Endothelial cell of umbilical vein (primary cell): Measurements from ENCODE around the gene SMCO4. TPM values are rescaled to one million over a fixed set of nuclear protein-coding genes. Genes with fewer than 3 reads are reported as not detected.

Experiments used
- BruUV-seq: library from RNA; stranded (reverse); fragments of 400-500 nt; replicated peaks from 2 replicates; lab custom pipeline; 2021; lab: Mats Ljungman, UMichigan
- CTCF ChIA-PET: fragments of 300-600, 350-600 bp; sonication (Branson Sonifier 250); formaldehyde crosslinking; loops from one replicate; lab custom pipeline; 2021; ENCODE audit warnings: antibody characterized with exemption, inconsistent platforms; lab: Charles Lee
- POLR2A ChIA-PET: fragments of 300-600, 350-600 bp; sonication (Branson Sonifier 250); formaldehyde crosslinking; loops from one replicate; lab custom pipeline; 2021; ENCODE audit warnings: antibody characterized with exemption, inconsistent platforms; lab: Charles Lee
- DNase-seq: peaks from one replicate; pipeline ENCODE4 v3.0.0-alpha.2; 2011; ENCODE audit warnings: low read depth, low spot score
- FAIRE-seq: peaks from 2 replicates; lab custom pipeline; 2011; peaks lifted over from hg19 to GRCh38; lab: Jason Lieb, UNC
- H2AFZ ChIP-seq: 2 replicates; pipeline ENCODE4 v1.6.0; 2012; ENCODE audit warnings: low read depth, low read length, control low read depth, inconsistent platforms
- H3K27ac ChIP-seq: 2 replicates; pipeline ENCODE4 v1.5.1; 2011; ENCODE audit warnings: low read depth, mild to moderate bottlenecking, control low read depth, low read length, moderate library complexity; ENCODE audit not compliant: insufficient read depth
- H3K27me3 ChIP-seq, 2 experiments: 2 replicates each; pipeline versions ENCODE4 v1.6.0 to v1.6.1; 2011; ENCODE audit warnings: low read length in 2 of 2, mixed read lengths in 1 of 2; ENCODE audit not compliant: control insufficient read depth in 2 of 2, insufficient read depth in 2 of 2
- H3K36me3 ChIP-seq, 2 experiments: 2 replicates in 1 of 2; 3 replicates in 1 of 2; pipeline ENCODE4 v1.5.1; 2011; ENCODE audit warnings: low read length in 2 of 2, mild to moderate bottlenecking in 1 of 2, moderate library complexity in 1 of 2; ENCODE audit not compliant: control insufficient read depth in 2 of 2, insufficient read depth in 2 of 2; ENCODE audit errors: extremely low read depth in 1 of 2
- H3K4me1 ChIP-seq: 3 replicates; pipeline ENCODE4 v1.5.1; 2011; ENCODE audit warnings: mild to moderate bottlenecking, low read length; ENCODE audit not compliant: control insufficient read depth, insufficient read depth; ENCODE audit errors: extremely low read depth
- H3K4me2 ChIP-seq: 2 replicates; pipeline ENCODE4 v1.6.1; 2011; ENCODE audit warnings: low read length, control low read depth, mixed read lengths; ENCODE audit not compliant: insufficient read depth
- H3K4me3 ChIP-seq, 3 experiments: fragments of 200-600 bp in 1 of 3; sonication (generic), shearing (Covaris generic) in 1 of 3; replicated peaks in 1 of 3; 2 replicates each; pipeline ENCODE4 v1.5.1; 2011 to 2016; ENCODE audit warnings: control low read depth in 3 of 3, low read length in 3 of 3, mild to moderate bottlenecking in 2 of 3, inconsistent platforms in 1 of 3, low read depth in 1 of 3, moderate library complexity in 1 of 3; ENCODE audit not compliant: insufficient read depth in 1 of 3
- H3K79me2 ChIP-seq: 2 replicates; pipeline ENCODE4 v1.6.0; 2012; ENCODE audit warnings: low read length, inconsistent platforms; ENCODE audit not compliant: control insufficient read depth, insufficient read depth
- H3K9ac ChIP-seq: replicated peaks from 2 replicates; pipeline ENCODE3; 2011; ENCODE audit warnings: low read length, control low read depth; ENCODE audit not compliant: insufficient read depth; ENCODE audit errors: extremely low read depth
- H3K9me1 ChIP-seq: replicated peaks from 3 replicates; pipeline ENCODE4 v1.6.0; 2011; ENCODE audit warnings: mild to moderate bottlenecking, low read length; ENCODE audit not compliant: control insufficient read depth, insufficient read depth; ENCODE audit errors: extremely low read depth
- H3K9me3 ChIP-seq: replicated peaks from 2 replicates; pipeline ENCODE4 v1.5.1; 2012; ENCODE audit warnings: low read length, inconsistent platforms; ENCODE audit not compliant: control insufficient read depth, insufficient read depth
- H4K20me1 ChIP-seq: replicated peaks from 2 replicates; pipeline ENCODE3; 2011; ENCODE audit warnings: mild to moderate bottlenecking, low read length; ENCODE audit not compliant: control insufficient read depth, insufficient read depth; ENCODE audit errors: extremely low read depth
- CTCF ChIP-seq, 2 donors: IDR thresholded peaks; 1 replicate in 1 of 2; 2 replicates in 1 of 2; pipeline ENCODE4 v1.5.1; 2011; ENCODE audit warnings: low read length in 2 of 2, mild to moderate bottlenecking in 2 of 2, moderate library complexity in 2 of 2, control low read depth in 1 of 2, inconsistent platforms in 1 of 2, low read depth in 1 of 2; ENCODE audit not compliant: insufficient read depth in 1 of 2; ENCODE audit errors: extremely low read depth in 1 of 2
- EZH2 ChIP-seq: IDR thresholded peaks from 2 replicates; pipeline ENCODE4 v1.6.1; 2012; ENCODE audit warnings: borderline replicate concordance, low read depth, mild to moderate bottlenecking, moderate library complexity, low read length, inconsistent platforms; ENCODE audit not compliant: severe bottlenecking
- FOS ChIP-seq: IDR thresholded peaks from 2 replicates; pipeline ENCODE4 v1.6.1; 2011; ENCODE audit warnings: mild to moderate bottlenecking, low read length, moderate library complexity, borderline replicate concordance; ENCODE audit not compliant: insufficient read depth
- GATA2 ChIP-seq: IDR thresholded peaks from 2 replicates; pipeline ENCODE4 v1.7.0; 2011; ENCODE audit warnings: low read depth, mild to moderate bottlenecking, moderate library complexity, mixed read lengths, low read length; ENCODE audit not compliant: insufficient read length, insufficient read depth
- JUN ChIP-seq: IDR thresholded peaks from 2 replicates; pipeline ENCODE4 v1.6.1; 2011; ENCODE audit warnings: borderline replicate concordance, low read depth; ENCODE audit not compliant: insufficient read length, insufficient read depth
- MAX ChIP-seq: IDR thresholded peaks from 2 replicates; pipeline ENCODE4 v1.6.1; 2011; ENCODE audit not compliant: insufficient read depth, insufficient read length
- MYC ChIP-seq: IDR thresholded peaks from one replicate; pipeline ENCODE4 v1.6.1; 2011; ENCODE audit warnings: mild to moderate bottlenecking, low read depth, low read length
- POLR2A ChIP-seq: IDR thresholded peaks from 2 replicates; pipeline ENCODE4 v1.6.1; 2012; ENCODE audit warnings: low read depth, mild to moderate bottlenecking, control low read depth, low read length
- POLR2AphosphoS5 ChIP-seq: IDR thresholded peaks from 2 replicates; pipeline ENCODE4 v1.6.1; 2012; ENCODE audit warnings: low read depth, mild to moderate bottlenecking, control low read depth, low read length, moderate library complexity; ENCODE audit not compliant: insufficient read depth
- dilution Hi-C: fragments of 300-500 bp; cut with MboI; formaldehyde crosslinking; loops from one replicate; pipeline ENCODE4 v1.15.0; 2019; ENCODE audit warnings: low sequenced_read_pairs; ENCODE audit not compliant: extremely low pct_ligation_motif_present
- intact Hi-C: fragments of 100-400 bp; cut with micrococcal nuclease; formaldehyde crosslinking; loops from one replicate; pipeline ENCODE4 v1.10.0; 2022
- polyA plus RNA-seq, 4 experiments: library from polyadenylated mRNA; depleted of rRNA in 3 of 4; stranded (reverse) in 3 of 4; unstranded in 1 of 4; fragments of >200 nt; gene quantifications; 2 replicates each; pipeline versions ENCODE4 v1.2.1 to v1.2.3, GENCODE V29; 2011 to 2012; ENCODE audit warnings: missing spikeins in 1 of 4
- total RNA-seq: library from RNA; stranded (reverse); gene quantifications from 2 replicates; pipeline ENCODE4 v1.2.3, GENCODE V29; 2021

Gene SMCO4
- total and polyA plus RNA-seq, 2 donors (not counting 3 experiments of a cell fraction or from before 2014, with no cell fraction given): 14.0 to 21.3 TPM

- Histone ChIP-seq H3K27ac (no peak overlapping the region), H3K4me2 (no peak overlapping the region), H3K4me1 (peaks cover 5% of the 10 kb centered on the region), H3K36me3 (no peaks in the 10 kb centered on the region), H2AFZ (no peak overlapping the region), H3K27me3 (no peaks in the 10 kb centered on the region), H4K20me1 (no peaks in the 10 kb centered on the region), H3K79me2 (no peaks in the 10 kb centered on the region), H3K4me3 (no peak overlapping the region), H3K9ac (no peak overlapping the region), H3K9me3 (no peaks in the 10 kb centered on the region), H3K9me1 (peaks cover 3% of the 10 kb centered on the region)
- DNase-seq (no peak), FAIRE-seq (no peak)
- dilution Hi-C loops: no loop called here
- no TSS peak for BruUV-seq
- TF ChIP-seq MAX (no peak), POLR2A (no peak), CTCF (IDR thresholded peaks at IDR 0.05; ENCODE audit: extremely low read depth in 1 of 2, insufficient read depth in 1 of 2, low read depth in 1 of 2, low read length in 2 of 2) (no peak), JUN (no peak), EZH2 (no peak), GATA2 (no peak), POLR2AphosphoS5 (no peak), FOS (no peak), MYC (no peak)
- ChIA-PET CTCF (no interaction called here), POLR2A (no interaction called here)
- intact Hi-C loops: no loop called here
Measured at GRCh38 chr11:93524173-93524536, 19.0 kb downstream of the SMCO4 start.
